Mucosa of stomach (tissue), 1 donor: ENCODE measurements around the gene CHN1.

Source experiments
- H3K27me3 ChIP-seq: one replicate; pipeline ENCODE4 v1.7.0; 2013; ENCODE audit warnings: mild to moderate bottlenecking, low read length; ENCODE audit not compliant: control insufficient read depth, insufficient read depth
- H3K36me3 ChIP-seq: one replicate; pipeline ENCODE4 v1.7.0; 2013; ENCODE audit warnings: low read length; ENCODE audit not compliant: control insufficient read depth, insufficient read depth
- H3K4me1 ChIP-seq: one replicate; pipeline ENCODE4 v1.7.0; 2013; ENCODE audit warnings: mild to moderate bottlenecking, low read length; ENCODE audit not compliant: control insufficient read depth, insufficient read depth
- H3K4me3 ChIP-seq: one replicate; pipeline ENCODE4 v1.7.0; 2013; ENCODE audit warnings: low read length
- H3K9ac ChIP-seq: one replicate; pipeline ENCODE4 v1.7.0; 2013; ENCODE audit warnings: mild to moderate bottlenecking, low read length, moderate library complexity
- H3K9me3 ChIP-seq: one replicate; pipeline ENCODE4 v1.7.0; 2013; ENCODE audit warnings: mild to moderate bottlenecking, low read length, moderate library complexity; ENCODE audit not compliant: control insufficient read depth
- donor health status: Pancreatic carcinoma.

CHN1 gene

GRCh38 chr2:174772472-174772801, 232.7 kb downstream of the CHN1 start:
- H3K4me1 ChIP-seq: peaks cover 8% of the 10 kb centered on the region
- H3K4me3 ChIP-seq: no peak overlapping the region
- H3K36me3 ChIP-seq: no peaks in the 10 kb centered on the region
- no peak overlapping the region for H3K9ac ChIP-seq
- no peaks in the 10 kb centered on the region for H3K27me3 ChIP-seq
- H3K9me3 ChIP-seq: no peaks in the 10 kb centered on the region

DNA sequence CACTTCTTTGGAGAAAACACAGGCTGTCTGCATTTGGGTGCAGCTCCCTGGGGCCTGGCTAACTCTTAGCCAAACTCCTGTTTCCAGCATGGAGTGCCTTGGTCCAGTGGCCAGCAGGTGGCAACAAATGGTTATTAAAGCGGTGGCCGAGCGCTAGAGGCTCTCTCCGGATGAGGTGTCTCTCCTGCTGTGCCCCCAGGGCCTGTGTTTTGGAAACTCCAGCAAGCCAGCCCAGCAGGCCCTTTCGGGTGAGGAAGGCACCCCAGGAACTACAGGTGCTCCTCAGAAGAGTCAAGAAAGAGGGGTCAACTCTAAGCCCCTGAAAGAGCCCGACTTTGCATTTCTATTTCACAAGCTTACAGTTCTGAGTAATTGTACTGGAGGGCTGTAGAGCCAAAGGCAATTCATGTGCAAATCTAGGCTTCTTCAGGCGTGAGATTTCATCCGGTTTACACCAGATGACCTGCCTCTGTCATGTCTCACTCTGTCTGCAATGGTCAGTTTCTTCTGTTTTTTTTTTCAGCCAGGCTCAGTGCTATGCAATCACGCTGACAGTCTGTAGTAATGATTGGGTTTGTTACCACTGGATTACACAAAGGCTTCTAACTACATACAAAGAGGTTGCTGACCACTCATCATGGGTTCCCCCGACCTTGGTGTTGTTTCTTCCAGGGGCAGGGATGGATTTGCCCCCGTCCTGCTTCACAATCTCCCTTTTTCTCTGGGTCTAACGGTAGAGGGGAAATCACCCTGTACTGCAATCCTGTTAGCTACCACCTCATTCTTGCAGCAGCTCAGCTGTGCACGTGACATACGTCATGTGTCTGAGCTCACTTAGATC, 233.3 kb downstream of the CHN1 start:
- H3K4me1 ChIP-seq: peaks cover 8% of the 10 kb centered on the region
- no peak overlapping the region for H3K9ac ChIP-seq
- H3K36me3 ChIP-seq: no peaks in the 10 kb centered on the region
- H3K4me3 ChIP-seq: no peak overlapping the region
- H3K27me3 ChIP-seq: no peaks in the 10 kb centered on the region
- H3K9me3 ChIP-seq: no peaks in the 10 kb centered on the region

DNA sequence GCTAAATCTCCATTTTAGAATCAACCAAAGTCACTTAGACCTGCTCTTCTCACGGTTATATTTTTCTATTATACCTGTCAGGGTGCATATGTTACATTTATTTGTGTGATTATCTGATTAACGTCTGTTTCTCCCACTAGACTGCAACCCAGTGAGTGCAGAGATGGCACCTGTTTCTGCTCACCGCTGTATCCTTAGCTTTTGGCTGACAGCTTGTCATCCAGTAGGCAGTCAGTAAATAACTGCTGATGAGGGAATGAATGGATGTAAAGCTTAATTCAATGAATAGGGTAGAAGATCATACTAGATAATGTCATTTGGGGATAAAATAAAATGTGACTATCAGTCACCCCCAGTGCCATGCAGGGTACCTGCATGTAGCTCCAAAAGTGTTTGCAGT, 234.0 kb downstream of the CHN1 start:
- Histone ChIP-seq H3K36me3 (no peaks in the 10 kb centered on the region), H3K4me1 (peaks cover 8% of the 10 kb centered on the region), H3K27me3 (no peaks in the 10 kb centered on the region), H3K9ac (no peak overlapping the region), H3K9me3 (no peaks in the 10 kb centered on the region), H3K4me3 (no peak overlapping the region)

DNA sequence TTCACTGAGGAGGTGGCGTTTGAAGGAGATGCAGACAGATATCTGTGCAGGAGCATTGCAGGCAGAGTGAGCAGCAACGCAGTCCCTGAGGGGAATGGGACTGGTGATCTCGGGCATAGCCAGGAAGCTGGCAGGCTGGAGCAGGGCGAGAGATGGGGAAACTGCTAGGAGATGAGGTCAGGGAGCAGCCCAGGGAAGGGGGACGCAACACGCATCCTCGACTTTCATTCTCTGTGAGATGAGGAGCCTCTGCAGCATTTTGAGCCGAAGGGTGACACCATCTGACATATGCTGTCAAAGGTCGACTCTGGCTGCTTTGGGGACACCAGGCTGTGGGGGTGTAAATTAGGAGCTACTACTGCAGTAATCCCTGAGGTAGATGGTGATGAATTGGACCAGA, 236.6 kb downstream of the CHN1 start:
- no peaks in the 10 kb centered on the region for H3K36me3 ChIP-seq
- peaks cover 8% of the 10 kb centered on the region for H3K4me1 ChIP-seq
- H3K9ac ChIP-seq: no peak overlapping the region
- H3K4me3 ChIP-seq: no peak overlapping the region
- no peaks in the 10 kb centered on the region for H3K9me3 ChIP-seq
- H3K27me3 ChIP-seq: no peaks in the 10 kb centered on the region

- Histone ChIP-seq H3K9ac (no peak overlapping the region), H3K4me3 (no peak overlapping the region), H3K36me3 (no peaks in the 10 kb centered on the region), H3K4me1 (no peaks in the 10 kb centered on the region), H3K27me3 (no peaks in the 10 kb centered on the region), H3K9me3 (no peaks in the 10 kb centered on the region)
Measured at GRCh38 chr2:174766271-174766670, 238.9 kb downstream of the CHN1 start.

DNA sequence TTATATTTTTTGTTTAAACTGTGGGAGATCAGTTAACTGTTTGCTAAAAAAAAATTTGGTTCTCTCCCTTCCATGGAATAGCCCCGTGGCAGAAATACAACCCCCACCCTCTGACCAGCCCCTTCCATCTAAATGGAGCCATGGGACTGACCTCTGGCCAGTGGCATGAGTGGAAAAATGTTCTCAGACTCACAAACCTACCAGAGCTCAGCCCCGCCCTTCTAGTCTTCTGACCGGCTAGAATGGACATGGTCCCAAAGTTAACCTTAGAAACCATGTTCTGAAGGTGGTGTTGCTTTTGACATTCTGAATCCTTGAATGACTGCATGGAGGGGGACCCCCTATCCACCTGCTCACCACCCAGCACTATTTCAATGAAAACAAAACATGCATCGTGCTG, 239.6 kb downstream of the CHN1 start:
- Histone ChIP-seq H3K4me3 (no peak overlapping the region), H3K4me1 (no peaks in the 10 kb centered on the region), H3K27me3 (no peaks in the 10 kb centered on the region), H3K36me3 (no peaks in the 10 kb centered on the region), H3K9ac (no peak overlapping the region), H3K9me3 (no peaks in the 10 kb centered on the region)

- Histone ChIP-seq H3K36me3 (no peaks in the 10 kb centered on the region), H3K4me3 (no peak within 1 kb of the TSS), H3K27me3 (no peaks in the 10 kb centered on the region), H3K9ac (no peak within 1 kb of the TSS), H3K9me3 (no peaks in the 10 kb centered on the region), H3K4me1 (no peaks in the 10 kb centered on the region)
Measured at GRCh38 chr2:174764280-174765255, 240.6 kb downstream of the CHN1 start, which contains the start of gene CHRNA1. TSS of gene CHRNA1 (minus strand) at chr2:174764472. CDS start at chr2:174764394, 78 bp downstream.

GRCh38 chr2:174763780-174764179, 241.4 kb downstream of the CHN1 start:
- H3K36me3 ChIP-seq: no peaks in the 10 kb centered on the region
- H3K9ac ChIP-seq: no peak overlapping the region
- H3K27me3 ChIP-seq: no peaks in the 10 kb centered on the region
- no peaks in the 10 kb centered on the region for H3K4me1 ChIP-seq
- H3K4me3 ChIP-seq: no peak overlapping the region
- no peaks in the 10 kb centered on the region for H3K9me3 ChIP-seq

- Histone ChIP-seq H3K4me1 (no peaks in the 10 kb centered on the region), H3K9ac (no peak overlapping the region), H3K9me3 (no peaks in the 10 kb centered on the region), H3K36me3 (no peaks in the 10 kb centered on the region), H3K27me3 (no peaks in the 10 kb centered on the region), H3K4me3 (no peak overlapping the region)
Measured at GRCh38 chr2:174762464-174762863, 242.7 kb downstream of the CHN1 start.

DNA sequence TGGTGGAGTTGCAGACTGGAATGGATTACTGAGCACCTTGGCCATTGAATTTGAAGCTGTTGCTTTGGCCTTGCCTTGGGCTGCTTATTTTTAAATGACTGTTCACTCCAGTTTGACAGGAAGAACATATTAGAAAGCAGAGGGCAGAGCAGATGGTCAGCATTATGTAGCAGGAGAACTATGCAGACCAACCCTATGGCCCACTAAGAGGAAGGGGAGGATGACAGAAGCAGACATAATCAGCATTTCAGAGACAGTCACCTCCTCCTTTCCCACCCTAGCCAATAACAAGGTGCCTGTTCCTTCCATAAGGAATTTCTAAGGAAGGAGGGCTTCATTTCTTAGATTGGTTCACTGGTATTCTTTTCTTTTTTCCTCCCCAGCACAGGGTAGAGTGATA, 243.3 kb downstream of the CHN1 start:
- no peaks in the 10 kb centered on the region for H3K4me1 ChIP-seq
- H3K27me3 ChIP-seq: no peaks in the 10 kb centered on the region
- no peaks in the 10 kb centered on the region for H3K36me3 ChIP-seq
- no peaks in the 10 kb centered on the region for H3K9me3 ChIP-seq
- no peak overlapping the region for H3K9ac ChIP-seq
- no peak overlapping the region for H3K4me3 ChIP-seq

DNA sequence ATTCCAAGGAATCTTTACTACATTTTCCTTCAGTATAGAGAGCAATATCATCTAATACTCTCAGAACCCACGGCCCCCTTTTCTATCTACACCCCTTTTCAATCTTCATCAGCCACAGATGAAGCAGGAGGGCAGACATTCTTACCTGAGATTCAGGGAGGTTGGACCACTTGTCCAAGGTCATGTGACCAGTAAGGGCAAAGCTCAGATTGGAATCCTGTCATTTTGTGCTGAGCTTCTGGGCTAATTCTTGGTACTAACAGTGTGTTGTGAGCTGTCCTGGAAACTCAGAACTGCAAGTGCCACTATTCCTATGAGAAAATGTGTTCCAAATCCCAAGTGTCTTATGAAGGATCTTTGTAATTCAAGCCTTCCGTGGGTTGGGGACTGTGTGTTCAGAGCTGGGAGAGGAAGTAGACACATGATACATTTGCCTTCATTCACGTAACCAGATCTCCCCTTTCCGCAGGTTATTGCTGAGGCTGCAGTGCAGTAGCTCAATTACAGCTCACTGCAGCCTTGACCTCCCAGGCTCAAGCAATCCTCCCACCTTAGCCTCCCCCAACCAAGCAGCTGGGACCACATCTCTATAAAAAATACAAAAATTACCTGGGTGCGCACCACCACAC, 244.2 kb downstream of the CHN1 start:
- Histone ChIP-seq H3K4me3 (no peak overlapping the region), H3K9me3 (no peaks in the 10 kb centered on the region), H3K9ac (no peak overlapping the region), H3K36me3 (no peaks in the 10 kb centered on the region), H3K4me1 (no peaks in the 10 kb centered on the region), H3K27me3 (no peaks in the 10 kb centered on the region)
